NB4 (cell line): Measurements from ENCODE around the gene SEMA6D.

Source experiments
- DNase-seq: peaks from one replicate; pipeline ENCODE4 v3.0.0; 2010; ENCODE audit warnings: low read depth
- H3K4me3 ChIP-seq: one replicate; pipeline ENCODE4 v1.5.1; 2011; ENCODE audit warnings: mild to moderate bottlenecking, low read depth, low read length, moderate library complexity
- CTCF ChIP-seq: IDR thresholded peaks from one replicate; pipeline ENCODE4 v1.5.1; 2012; ENCODE audit warnings: low read depth, low read length
- MAX ChIP-seq: IDR thresholded peaks from 2 replicates; pipeline ENCODE4 v1.6.1; 2011; ENCODE audit warnings: low read depth, low read length
- MYC ChIP-seq: IDR thresholded peaks from 2 replicates; pipeline ENCODE4 v1.6.1; 2011; ENCODE audit warnings: low read depth, low read length
- POLR2A ChIP-seq: IDR thresholded peaks from 2 replicates; pipeline ENCODE4 v1.6.1; 2011; ENCODE audit warnings: mild to moderate bottlenecking; ENCODE audit not compliant: insufficient read length; ENCODE audit errors: extremely low read depth

Gene SEMA6D

GRCh38 chr15:47820747-47821319, 103.5 kb downstream of the SEMA6D start:
- TF ChIP-seq MYC (no peak), CTCF (no peak), MAX (no peak)
- H3K4me3 ChIP-seq = no peak overlapping the region
- no peak for DNase-seq

DNA sequence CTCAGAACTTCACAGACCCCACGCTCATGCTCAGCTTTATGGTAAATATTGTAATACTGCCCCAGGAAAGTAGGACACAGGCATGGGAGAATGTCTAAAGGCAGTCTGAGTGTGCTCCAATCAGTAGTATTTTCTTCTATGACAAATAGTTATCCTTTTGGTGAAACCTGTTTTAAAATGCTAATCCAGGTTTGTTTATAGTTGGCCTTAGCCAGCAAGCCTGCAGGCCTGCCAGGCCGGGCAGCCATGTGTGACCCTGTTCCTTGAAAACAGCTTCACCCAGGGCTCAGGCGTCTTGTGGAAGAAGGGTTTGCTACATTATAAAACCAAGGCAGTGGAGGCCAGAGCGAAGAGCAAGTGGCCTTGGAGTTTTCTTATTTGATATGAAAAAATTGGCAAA, 104.7 kb downstream of the SEMA6D start:
- DNase-seq = no peak
- no peak for TF ChIP-seq MAX
- no peak for TF ChIP-seq POLR2A
- TF ChIP-seq MYC = no peak
- TF ChIP-seq CTCF = no peak
- H3K4me3 ChIP-seq = no peak overlapping the region
